Neural cell (in vitro differentiated cells): ENCODE data around the gene FASTK. TPM values are rescaled to one million over a fixed set of nuclear protein-coding genes. Genes with fewer than 3 reads are reported as not detected.

Experiments
- H2AFZ ChIP-seq: fragments of 200-600, 300-800 bp; sonication (generic), shearing (Covaris generic); 2 replicates; pipeline ENCODE4 v1.6.0; 2014; ENCODE audit warnings: low read depth, mild to moderate bottlenecking, antibody characterized with exemption, low read length, moderate library complexity
- H3F3A ChIP-seq: fragments of 200-600 bp; shearing (Covaris generic); 2 replicates; pipeline ENCODE4 v1.6.1; 2016; ENCODE audit warnings: mild to moderate bottlenecking, moderate library complexity, mixed read lengths, antibody characterized with exemption, low read length; ENCODE audit not compliant: insufficient read depth, poor library complexity, severe bottlenecking
- H3K27ac ChIP-seq: fragments of 200-600, 300-800 bp; sonication (generic), shearing (Covaris generic); 2 replicates; pipeline ENCODE4 v1.5.1; 2014; ENCODE audit warnings: mild to moderate bottlenecking, low read length, moderate library complexity
- H3K27me3 ChIP-seq: fragments of 300-800, 200-600 bp; sonication (generic), shearing (Covaris generic); 2 replicates; pipeline ENCODE4 v1.6.0; 2014; ENCODE audit warnings: mild to moderate bottlenecking, low read depth, low read length, moderate library complexity; ENCODE audit not compliant: insufficient read depth
- H3K36me3 ChIP-seq: fragments of 300-800, 200-600 bp; sonication (generic), shearing (Covaris generic); 2 replicates; pipeline ENCODE4 v1.5.1; 2014; ENCODE audit warnings: mild to moderate bottlenecking, antibody characterized with exemption, low read length, moderate library complexity; ENCODE audit not compliant: insufficient read depth
- H3K4me2 ChIP-seq: fragments of 300-800, 200-600 bp; sonication (generic), shearing (Covaris generic); 2 replicates; pipeline ENCODE4 v1.6.0; 2014; ENCODE audit warnings: mild to moderate bottlenecking, low read length
- H3K4me3 ChIP-seq: fragments of 300-800, 200-600 bp; sonication (generic), shearing (Covaris generic); 2 replicates; pipeline ENCODE4 v1.5.1; 2014; ENCODE audit warnings: mild to moderate bottlenecking, low read length, moderate library complexity
- H3K79me2 ChIP-seq: fragments of 200-600 bp; shearing (Covaris generic); replicated peaks from 2 replicates; pipeline ENCODE4 v1.6.0; 2014; ENCODE audit warnings: mild to moderate bottlenecking, low read length, moderate library complexity; ENCODE audit not compliant: insufficient read depth
- H3K9ac ChIP-seq: fragments of 300-800, 200-600 bp; sonication (generic), shearing (Covaris generic); 2 replicates; pipeline ENCODE4 v1.6.1; 2016; ENCODE audit warnings: mild to moderate bottlenecking, low read length, mixed read lengths
- H3K9me2 ChIP-seq: fragments of 200-600 bp; shearing (Covaris generic); 2 replicates; pipeline ENCODE4 v1.6.1; 2016; ENCODE audit warnings: mild to moderate bottlenecking, low read length, mixed read lengths; ENCODE audit not compliant: insufficient read depth
- H3K9me3 ChIP-seq: fragments of 200-600, 300-800 bp; sonication (generic), shearing (Covaris generic); 2 replicates; pipeline ENCODE4 v1.6.1; 2016; ENCODE audit warnings: mild to moderate bottlenecking, mixed run types, low read length, moderate library complexity, mixed read lengths
- H4K20me1 ChIP-seq: fragments of 200-600 bp; shearing (Covaris generic); 2 replicates; pipeline ENCODE4 v1.6.1; 2016; ENCODE audit warnings: mild to moderate bottlenecking, mixed run types; ENCODE audit not compliant: insufficient read depth
- CTCF ChIP-seq: fragments of 450-650 bp; IDR thresholded peaks from 2 replicates; pipeline ENCODE4 v1.5.1; 2014; ENCODE audit warnings: antibody characterized with exemption, mild to moderate bottlenecking, moderate library complexity; ENCODE audit not compliant: poor library complexity, severe bottlenecking
- EP300 ChIP-seq: fragments of 450-650 bp; conservative IDR thresholded peaks from 2 replicates; pipeline ENCODE4 v1.6.1; 2014; ENCODE audit warnings: antibody characterized with exemption, mild to moderate bottlenecking, moderate library complexity; ENCODE audit not compliant: poor library complexity, severe bottlenecking
- EZH2 ChIP-seq: fragments of 200-600, 300-800 bp; shearing (Covaris generic), sonication (generic); IDR thresholded peaks from 2 replicates; pipeline ENCODE4 v1.6.1; 2014; ENCODE audit warnings: antibody characterized with exemption, low read length, borderline replicate concordance, mild to moderate bottlenecking; ENCODE audit not compliant: insufficient read depth, poor library complexity, severe bottlenecking
- MXI1 ChIP-seq: fragments of 450-650 bp; conservative IDR thresholded peaks from 2 replicates; pipeline ENCODE4 v1.6.1; 2014; ENCODE audit warnings: antibody characterized with exemption, mild to moderate bottlenecking; ENCODE audit not compliant: poor library complexity, severe bottlenecking
- POLR2AphosphoS5 ChIP-seq: IDR thresholded peaks from 2 replicates; pipeline ENCODE4 v1.6.1; 2012
- RAD21 ChIP-seq: fragments of 450-650 bp; conservative IDR thresholded peaks from 2 replicates; pipeline ENCODE4 v1.6.1; 2014; ENCODE audit warnings: antibody characterized with exemption, mild to moderate bottlenecking, moderate library complexity
- REST ChIP-seq: IDR thresholded peaks from 2 replicates; pipeline ENCODE4 v1.6.1; 2012; ENCODE audit warnings: borderline replicate concordance
- SMC3 ChIP-seq: fragments of 450-650 bp; conservative IDR thresholded peaks from 2 replicates; pipeline ENCODE4 v1.6.1; 2014; ENCODE audit warnings: antibody characterized with exemption, mild to moderate bottlenecking, moderate library complexity; ENCODE audit not compliant: poor library complexity
- TAF1 ChIP-seq: IDR thresholded peaks from 2 replicates; pipeline ENCODE4 v1.6.1; 2012; ENCODE audit warnings: low read depth
- polyA plus RNA-seq: library from polyadenylated mRNA; depleted of rRNA; stranded (reverse); fragments of >200 nt; gene quantifications from 2 replicates; pipeline ENCODE4 v1.2.3, GENCODE V29; 2014

The FASTK gene
- polyA plus RNA-seq, 1 donor from 2014 or later: 147 TPM

DNA sequence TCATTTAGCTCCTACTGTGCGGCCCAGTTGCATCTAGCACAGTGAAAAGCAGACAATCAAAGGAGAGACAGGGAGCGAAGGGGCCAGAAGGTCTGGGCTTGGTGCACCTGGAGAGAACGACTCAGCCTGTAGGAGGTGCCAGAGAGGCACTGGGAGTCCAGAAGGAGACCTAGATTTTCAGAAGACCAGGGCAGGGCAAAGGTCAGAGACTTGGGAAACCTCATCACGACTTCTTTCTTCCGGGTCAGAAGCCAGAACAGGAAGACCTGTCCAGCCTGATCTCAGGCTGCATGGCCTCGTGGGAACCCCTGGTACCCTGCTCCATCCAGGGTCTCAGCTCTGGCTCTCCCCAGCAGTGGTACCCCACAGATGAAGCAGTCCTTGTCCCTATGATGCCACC, 10.8 kb upstream of the FASTK start:
- no peaks in the 10 kb centered on the region for H3K27me3 ChIP-seq
- H3K9me2 ChIP-seq: no peaks in the 10 kb centered on the region
- H3K36me3 ChIP-seq: no peaks in the 10 kb centered on the region
- no peak overlapping the region for H3K4me3 ChIP-seq
- no peak overlapping the region for H3K27ac ChIP-seq
- no peak overlapping the region for H2AFZ ChIP-seq
- no peaks in the 10 kb centered on the region for H3K9me3 ChIP-seq
- TF ChIP-seq EP300 (no peak), MXI1 (no peak), EZH2 (no peak)
- peaks cover 46% of the 10 kb centered on the region for H4K20me1 ChIP-seq
- no peak overlapping the region for H3K9ac ChIP-seq
- peaks cover 3% of the 10 kb centered on the region for H3F3A ChIP-seq
- peaks cover 79% of the 10 kb centered on the region for H3K79me2 ChIP-seq
- no peak overlapping the region for H3K4me2 ChIP-seq

DNA sequence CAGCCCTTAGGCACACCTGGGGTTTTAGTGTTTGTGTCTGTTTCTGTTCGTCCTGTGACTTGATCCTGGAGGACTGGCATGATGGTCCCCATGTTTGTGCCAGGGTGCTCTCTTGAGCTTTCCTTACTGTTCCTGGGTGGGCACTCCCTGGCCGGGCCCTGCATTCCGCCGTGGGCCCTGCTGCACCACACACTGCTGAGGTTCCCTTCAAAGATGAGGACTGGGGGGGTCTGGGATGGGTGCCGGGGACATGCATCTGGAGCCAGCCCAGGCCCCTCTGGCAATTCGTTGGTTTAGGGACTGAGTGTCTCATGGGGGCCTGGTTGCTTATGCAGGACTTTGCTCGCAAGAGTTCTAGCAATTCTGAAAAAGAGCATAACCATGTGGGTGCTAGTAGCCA, 10.4 kb upstream of the FASTK start:
- peaks cover 3% of the 10 kb centered on the region for H3F3A ChIP-seq

More for the DNA sequence above, 10.4 kb upstream of the FASTK start:
- H2AFZ ChIP-seq: no peak overlapping the region
- H3K9me2 ChIP-seq: no peaks in the 10 kb centered on the region
- no peak for TF ChIP-seq EZH2
- no peak for TF ChIP-seq SMC3
- TF ChIP-seq MXI1: no peak
- no peak for TF ChIP-seq EP300
- no peak for TF ChIP-seq REST
- TF ChIP-seq POLR2AphosphoS5: no peak
- no peak for TF ChIP-seq TAF1
- no peak for TF ChIP-seq RAD21
- no peak for TF ChIP-seq CTCF
- peaks cover 77% of the 10 kb centered on the region for H3K79me2 ChIP-seq
- H3K27ac ChIP-seq: no peak overlapping the region
- no peak overlapping the region for H3K4me3 ChIP-seq
- H3K9me3 ChIP-seq: no peaks in the 10 kb centered on the region
- H3K4me2 ChIP-seq: no peak overlapping the region
- no peak overlapping the region for H3K9ac ChIP-seq
- no peaks in the 10 kb centered on the region for H3K27me3 ChIP-seq
- H3K36me3 ChIP-seq: no peaks in the 10 kb centered on the region
- H4K20me1 ChIP-seq: peaks cover 46% of the 10 kb centered on the region
